ENCODE measurements around the gene HPD.
"Not testable (repeated sequence)": the region's sequence is repeated elsewhere in the genome, so short reads cannot be mapped to it uniquely, and the experiment has no call there.

Gene HPD

DNA sequence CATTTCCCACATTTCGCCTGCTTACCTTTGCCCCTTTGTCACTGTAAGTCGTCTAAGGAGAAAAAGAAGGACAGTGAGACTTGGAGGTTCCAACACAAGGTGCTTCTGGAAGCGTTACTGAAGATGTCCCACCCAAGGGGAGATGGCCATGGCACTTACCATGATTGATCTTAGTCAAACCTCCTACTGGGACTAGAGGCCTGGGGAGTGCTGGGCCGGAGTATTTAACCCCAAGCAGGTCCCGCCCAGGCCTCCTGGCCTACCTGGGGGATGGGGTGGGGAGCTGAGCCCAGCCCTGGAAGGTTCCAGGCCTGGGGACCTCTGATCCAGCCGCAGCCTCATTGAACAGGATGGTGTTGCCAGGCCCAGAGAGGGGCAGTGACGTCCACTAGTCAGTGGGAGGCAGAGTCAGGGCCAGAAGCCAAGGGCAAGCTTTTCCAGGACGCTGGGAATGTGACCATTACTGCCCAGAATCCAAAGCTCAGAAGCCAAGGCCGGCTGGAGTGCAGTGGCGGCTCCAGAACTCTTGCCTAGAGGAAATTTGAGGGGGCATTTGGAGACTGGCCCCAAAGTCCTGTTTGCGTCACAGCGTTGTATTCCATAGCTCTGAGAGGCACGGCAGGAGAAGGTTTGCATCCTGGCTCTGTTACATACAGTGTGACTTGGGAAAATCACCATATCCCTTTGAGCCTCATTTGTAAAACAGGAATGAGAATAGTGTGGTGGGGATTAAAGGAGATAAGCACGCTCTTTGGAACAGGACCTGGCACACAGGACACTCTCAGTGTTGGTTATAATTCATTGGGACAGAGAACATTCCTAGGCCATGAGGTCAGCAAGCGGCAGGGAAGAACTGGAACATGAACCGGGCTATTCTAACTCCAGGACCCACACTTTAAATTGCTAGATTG is at the start of gene HPD:
Gene HPD (minus strand): TSS at position 198 of the 911 bp plus-strand sequence. CDS start 36 bp downstream, at position 162.
- no peak for DNase-seq

DNA sequence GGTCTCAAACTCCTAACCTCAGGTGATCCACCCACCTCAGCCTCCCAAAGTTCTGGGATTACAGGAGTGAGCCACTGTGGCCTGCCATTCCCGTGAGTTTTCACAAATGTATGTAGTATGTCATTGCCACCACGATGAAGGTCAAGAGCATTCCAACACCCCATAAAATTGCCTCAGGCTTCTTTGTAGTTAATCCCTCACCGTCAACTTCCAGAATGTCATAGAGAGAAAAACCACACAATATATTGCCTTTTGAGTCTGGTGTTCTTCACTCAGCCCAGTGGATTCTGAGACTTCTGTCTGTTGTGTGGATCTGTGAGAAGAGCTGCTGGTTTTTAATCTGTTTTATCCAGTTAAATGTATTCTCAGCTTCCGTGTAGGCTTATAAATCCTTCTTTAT is 47.1 kb upstream of the HPD start:
- DNase-seq = no peak

DNA sequence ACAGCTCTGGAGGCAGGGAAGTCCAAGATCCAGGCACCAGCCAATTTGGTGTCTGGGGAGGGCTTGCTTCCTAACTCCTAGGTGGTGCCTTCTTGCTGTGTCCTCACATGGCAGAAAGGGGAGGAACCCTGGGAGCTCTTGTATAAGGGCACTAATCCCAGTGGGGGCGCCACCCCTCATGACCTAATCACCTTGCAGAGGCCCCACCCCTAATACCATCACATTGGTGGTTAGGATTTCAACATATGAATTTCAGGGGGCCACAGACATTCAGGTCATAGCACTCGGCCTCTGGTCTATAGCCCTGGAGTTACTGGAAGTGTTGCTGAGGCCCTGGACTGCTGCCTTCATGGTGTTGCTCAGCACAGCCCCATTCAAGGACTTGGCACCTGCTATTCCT is 44.5 kb upstream of the HPD start:
- no peak for DNase-seq

DNA sequence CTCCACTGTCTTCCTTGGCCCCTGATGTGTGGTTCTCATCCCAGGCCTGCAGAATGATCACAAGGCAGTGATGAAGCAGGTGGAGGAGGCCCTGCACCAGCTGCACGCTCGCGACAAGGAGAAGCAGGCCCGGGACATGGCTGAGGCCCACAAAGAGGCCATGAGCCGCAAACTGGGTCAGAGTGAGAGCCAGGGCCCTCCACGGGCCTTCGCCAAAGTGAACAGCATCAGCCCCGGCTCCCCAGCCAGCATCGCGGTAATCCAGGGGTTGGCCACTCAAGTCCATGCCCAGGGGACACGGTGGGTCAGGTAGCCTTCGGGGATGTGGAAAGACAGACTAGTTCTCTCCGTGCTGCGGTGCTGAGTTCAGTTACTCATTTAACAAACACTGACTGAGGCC is 40.9 kb upstream of the HPD start:
- DNase-seq = no peak

GRCh38 chr12:121898287-121898686 is 39.6 kb upstream of the HPD start:
- DNase-seq = no peak

- no peak for DNase-seq
Observed at GRCh38 chr12:121894633-121895032, 36.0 kb upstream of the HPD start.

GRCh38 chr12:121893961-121894460 is 35.4 kb upstream of the HPD start:
- DNase-seq = no peak

GRCh38 chr12:121892673-121893561 is 34.3 kb upstream of the HPD start:
- DNase-seq = no peak

GRCh38 chr12:121889661-121890060 is 31.0 kb upstream of the HPD start:
- not testable (repeated sequence) for DNase-seq

DNA sequence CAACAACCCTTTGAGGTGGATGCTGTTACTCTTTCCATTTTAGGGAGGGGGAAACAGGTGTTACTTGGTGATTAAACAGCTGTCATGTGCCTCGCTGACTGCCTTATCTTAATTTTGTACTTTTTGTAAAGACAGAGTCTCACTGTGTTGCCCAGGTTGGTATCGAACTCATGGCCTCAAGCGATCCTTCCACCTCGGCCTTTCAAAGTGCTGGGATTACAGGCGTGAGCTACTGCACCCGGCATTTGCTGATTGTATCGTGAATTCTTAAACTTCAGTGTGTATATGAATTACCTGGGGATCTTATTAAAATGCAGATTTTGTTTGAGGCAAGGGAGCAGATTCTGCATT is 30.6 kb upstream of the HPD start:
- no peak for DNase-seq

DNA sequence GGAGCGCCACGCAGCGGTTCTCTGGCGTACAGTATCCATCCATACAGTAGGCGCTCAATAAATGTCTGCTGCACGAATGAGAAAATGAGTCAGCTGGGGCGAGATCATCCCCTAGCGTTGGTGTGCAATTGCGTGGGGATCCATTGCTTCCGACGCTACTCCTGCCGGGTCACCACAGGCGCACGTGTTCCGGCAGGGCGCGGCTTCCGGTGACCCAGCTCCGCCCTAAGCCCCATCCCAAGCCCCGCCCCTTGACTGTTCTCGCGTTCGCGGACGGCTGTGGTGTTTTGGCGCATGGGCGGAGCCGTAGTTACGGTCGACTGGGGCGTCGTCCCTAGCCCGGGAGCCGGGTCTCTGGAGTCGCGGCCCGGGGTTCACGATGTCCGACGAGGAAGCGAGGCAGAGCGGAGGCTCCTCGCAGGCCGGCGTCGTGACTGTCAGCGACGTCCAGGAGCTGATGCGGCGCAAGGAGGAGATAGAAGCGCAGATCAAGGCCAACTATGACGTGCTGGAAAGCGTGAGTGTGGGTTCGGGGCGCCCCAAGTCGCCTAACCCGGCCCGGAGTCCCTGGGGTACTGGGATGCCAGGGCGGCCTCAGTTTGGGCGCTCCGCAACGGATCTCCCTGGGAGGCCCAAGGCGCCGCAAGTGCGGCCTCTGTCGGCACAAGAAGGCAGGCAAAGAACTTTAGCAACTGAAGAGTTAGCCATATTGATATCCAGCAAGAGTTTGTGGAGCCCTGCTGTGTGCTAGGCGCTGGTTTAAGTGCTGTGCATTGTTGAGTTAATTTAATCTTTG is 30.0 kb upstream of the HPD start, which contains the start of gene PSMD9:
Gene PSMD9 (plus strand): TSS at position 313 of the 796 bp plus-strand sequence. CDS start 67 bp downstream, at position 380.
- peak; percentile 90 for DNase-seq

GRCh38 chr12:121888083-121888477 is 29.4 kb upstream of the HPD start:
- DNase-seq = no peak

GRCh38 chr12:121885129-121885528 is 26.5 kb upstream of the HPD start:
- not testable (repeated sequence) for DNase-seq

GRCh38 chr12:121883315-121883660 is 24.6 kb upstream of the HPD start:
- DNase-seq = no peak

- DNase-seq = not testable (repeated sequence)
Observed at GRCh38 chr12:121876080-121876447, 17.4 kb upstream of the HPD start.

- no peak for DNase-seq
Observed at GRCh38 chr12:121875582-121875981, 16.9 kb upstream of the HPD start.

DNA sequence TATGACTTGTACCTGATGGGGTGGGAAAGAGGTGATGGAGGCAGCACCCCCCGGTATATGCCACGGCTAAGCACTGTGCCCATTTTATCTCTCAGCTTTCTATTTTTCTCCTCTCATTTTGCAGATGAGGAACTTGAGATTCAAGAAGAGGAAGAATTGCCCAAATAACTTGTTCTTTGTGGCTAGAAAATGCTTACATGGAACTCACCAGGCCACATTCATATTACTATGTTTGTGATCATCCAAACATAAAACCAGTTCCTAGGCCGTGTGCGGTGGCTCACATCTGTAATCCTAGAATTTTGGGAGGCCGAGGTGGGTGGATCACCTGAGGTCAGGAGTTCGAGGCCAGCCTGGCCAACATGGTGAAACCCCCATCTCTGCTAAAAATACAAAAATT is 15.4 kb upstream of the HPD start:
- DNase-seq = no peak

DNA sequence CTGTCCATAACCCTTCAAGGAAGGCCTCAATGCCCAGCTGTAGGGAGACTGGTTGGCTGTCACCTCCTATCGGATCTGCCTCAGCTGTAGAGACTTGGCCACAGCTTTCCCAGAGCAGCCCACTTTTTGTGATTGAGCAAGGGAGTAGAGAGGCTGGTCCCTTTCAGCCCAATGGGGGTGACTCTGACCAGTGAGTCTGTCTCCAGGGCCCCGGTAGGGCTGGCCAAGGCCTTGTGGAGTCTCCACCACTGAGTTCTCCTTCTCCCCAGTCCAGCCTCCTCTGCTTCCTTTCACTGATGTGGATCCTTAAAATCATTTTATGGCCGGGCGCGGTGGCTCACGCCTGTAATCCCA is 14.5 kb upstream of the HPD start:
- no peak for DNase-seq

GRCh38 chr12:121872546-121873215 is 14.0 kb upstream of the HPD start:
- DNase-seq = peak; percentile 15

DNA sequence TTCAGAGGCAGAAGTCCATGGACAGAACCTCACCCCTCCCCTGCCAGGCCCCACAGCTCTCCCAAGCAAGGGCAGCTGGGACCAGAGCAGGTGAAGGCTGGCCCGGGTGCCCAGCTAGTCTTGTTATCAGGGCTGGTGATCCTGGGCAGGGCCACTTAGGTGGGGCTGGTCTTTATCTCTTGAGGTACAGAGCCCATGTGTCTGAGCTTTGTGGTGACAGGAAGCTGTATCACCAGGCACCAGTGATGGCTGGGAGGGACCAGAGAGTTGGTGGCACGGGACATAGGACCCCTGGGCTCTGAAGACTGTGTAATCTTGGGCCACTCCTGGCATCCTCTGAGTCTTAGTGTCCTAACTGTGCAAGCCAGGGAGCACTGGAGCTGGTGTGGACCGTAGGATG is 12.8 kb upstream of the HPD start:
- no peak for DNase-seq

- DNase-seq = not testable (repeated sequence)
Observed at GRCh38 chr12:121869229-121869628, 10.6 kb upstream of the HPD start.

- DNase-seq = no peak
Observed at GRCh38 chr12:121866331-121866730, 7.7 kb upstream of the HPD start.
